GM18868 (cell line): ENCODE results near the gene ATXN3.
A peak's percentile ranks its signal among the peaks of the same experiment; 100 is the strongest.

ENCODE experiments used
- ATAC-seq: cut with Tn5 transposase; IDR thresholded peaks from one replicate; pipeline ENCODE4 v1.9.1; 2021; ENCODE audit warnings: mild to moderate bottlenecking, moderate library complexity; ENCODE audit not compliant: unreplicated experiment

Gene ATXN3

GRCh38 chr14:92106143-92106926 is at the start of gene ATXN3:
Gene ATXN3, minus strand, starts transcription at chr14:92106582. Its CDS starts 30 bp downstream, at chr14:92106552.
- peak; percentile 89 for ATAC-seq

GRCh38 chr14:92154283-92154942 is 48.0 kb upstream of the ATXN3 start:
- no peak for ATAC-seq

- ATAC-seq, result no peak
Measured at GRCh38 chr14:92153581-92153980, 47.2 kb upstream of the ATXN3 start.

GRCh38 chr14:92144708-92145107 is 38.3 kb upstream of the ATXN3 start:
- no peak for ATAC-seq

- ATAC-seq, result no peak
Measured at GRCh38 chr14:92143962-92144361, 37.6 kb upstream of the ATXN3 start.

- no peak for ATAC-seq
Measured at GRCh38 chr14:92143309-92143708, 36.9 kb upstream of the ATXN3 start.

- ATAC-seq, result no peak
Measured at GRCh38 chr14:92135269-92135668, 28.9 kb upstream of the ATXN3 start.

GRCh38 chr14:92134456-92134855 is 28.1 kb upstream of the ATXN3 start:
- ATAC-seq, result no peak

- ATAC-seq, result no peak
Measured at GRCh38 chr14:92122761-92123160, 16.4 kb upstream of the ATXN3 start.

GRCh38 chr14:92122351-92122677 is 15.9 kb upstream of the ATXN3 start:
- ATAC-seq, result no peak

- peak; percentile 85 for ATAC-seq
Measured at GRCh38 chr14:92121670-92122350, 15.4 kb upstream of the ATXN3 start, which contains the start of the genes CPSF2 and NDUFB1. Gene CPSF2, plus strand, starts transcription at chr14:92121969. Its CDS starts 9,016 bp downstream, at chr14:92130985. Gene NDUFB1, minus strand, starts transcription at chr14:92121706. Its CDS starts 4,069 bp downstream, at chr14:92117637.

GRCh38 chr14:92121207-92121669 is 14.9 kb upstream of the ATXN3 start:
- peak; percentile 4 for ATAC-seq

- no peak for ATAC-seq
Measured at GRCh38 chr14:92109490-92109889, 3.1 kb upstream of the ATXN3 start.

- ATAC-seq, result no peak
Measured at GRCh38 chr14:92108345-92109254, 2.2 kb upstream of the ATXN3 start.

- no peak for ATAC-seq
Measured at GRCh38 chr14:92105893-92106142, 564 bp downstream of the ATXN3 start.

GRCh38 chr14:92105073-92105892 is 1.1 kb downstream of the ATXN3 start:
- no peak for ATAC-seq

- no peak for ATAC-seq
Measured at GRCh38 chr14:92103363-92103989, 2.9 kb downstream of the ATXN3 start.

- ATAC-seq, result no peak
Measured at GRCh38 chr14:92099802-92100201, 6.6 kb downstream of the ATXN3 start.

- ATAC-seq, result no peak
Measured at GRCh38 chr14:92093320-92093719, 13.1 kb downstream of the ATXN3 start.

GRCh38 chr14:92088494-92088893 is 17.9 kb downstream of the ATXN3 start:
- ATAC-seq, result no peak
